Measurements from ENCODE around the gene DDX1.

DNA sequence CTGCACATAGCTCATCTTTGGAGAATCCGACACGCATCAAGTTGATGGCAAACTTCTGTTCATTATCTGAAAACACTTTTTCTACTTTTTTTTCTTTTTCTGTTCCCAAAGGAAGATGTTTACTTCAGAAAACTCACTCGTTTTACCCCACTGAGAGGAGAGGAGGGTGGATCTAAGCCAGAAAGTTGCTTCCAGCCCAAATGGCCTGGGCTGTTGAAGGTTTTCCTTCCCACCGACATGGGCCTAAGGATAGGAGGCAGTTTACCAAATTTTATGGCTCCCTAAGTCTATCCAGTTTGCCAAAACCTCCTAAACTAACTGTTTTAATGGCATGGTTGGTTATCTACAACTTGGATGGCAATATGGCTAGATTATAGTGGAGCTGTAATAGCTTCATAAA is 70.4 kb downstream of the DDX1 start:
- TF ChIP-seq CTCF (IDR thresholded peaks at IDR 0.05; ENCODE audit: extremely low read depth in 1 of 2, insufficient read depth in 1 of 2, low read depth in 1 of 2, low read length in 2 of 2) (no peak), MYC (IDR thresholded peaks at IDR 0.05; ENCODE audit: low read depth, low read length) (no peak)

Measured in endothelial cell of umbilical vein (primary cell).